Erythroblast (primary cell): ENCODE data around the gene PPAN.

ENCODE experiments used
- GATA1 ChIP-seq: IDR thresholded peaks from 2 replicates; pipeline ENCODE4 v1.6.1; 2011; ENCODE audit warnings: low read depth, mild to moderate bottlenecking, control low read depth, low read length, moderate library complexity
- POLR2A ChIP-seq: IDR thresholded peaks from 2 replicates; pipeline ENCODE4 v1.6.1; 2011; ENCODE audit warnings: mild to moderate bottlenecking, low read length

DNA sequence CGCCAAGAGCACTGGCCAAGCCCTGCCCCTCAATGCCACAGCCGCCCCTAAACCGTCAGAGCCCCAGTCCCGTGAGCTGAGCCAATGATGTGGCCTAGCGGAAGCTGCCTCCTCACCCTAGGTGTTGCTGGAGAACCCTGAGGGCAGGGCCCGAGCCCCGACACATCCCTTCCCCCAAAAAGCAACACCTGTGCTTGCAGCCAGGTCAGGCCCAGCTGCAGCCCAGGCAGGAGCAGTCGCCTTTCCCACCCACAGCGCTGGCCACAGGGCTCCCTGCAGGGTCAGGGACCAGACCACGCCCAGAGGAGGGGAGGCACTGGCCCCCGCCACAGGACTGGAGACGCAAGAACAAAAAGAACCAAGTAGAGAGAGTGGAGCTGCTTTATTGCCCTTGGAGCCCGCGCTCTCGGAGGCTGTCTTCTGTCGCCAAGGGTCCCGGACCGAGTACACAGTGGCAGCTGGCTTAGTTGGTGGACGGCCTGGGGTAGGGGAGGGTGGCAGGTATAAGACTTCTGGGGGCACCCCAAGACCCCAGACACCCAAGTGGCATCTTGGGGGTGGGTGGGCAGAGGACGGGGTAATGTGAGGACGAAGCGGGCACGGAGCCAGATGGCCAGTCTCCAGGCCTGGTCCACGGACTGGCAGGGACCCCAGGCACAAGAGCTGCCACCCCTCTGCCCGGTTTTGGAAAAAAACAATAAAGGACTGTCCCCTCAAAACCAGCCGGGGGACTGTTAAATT is 8.7 kb downstream of the PPAN start:
- TF ChIP-seq GATA1 (no peak), POLR2A (no peak)
